Left lung (tissue), 10 donors: Measurements from ENCODE around the gene CHD5. TPM values are rescaled to one million over a fixed set of nuclear protein-coding genes. Genes with fewer than 3 reads are reported as not detected.
A peak's percentile ranks its signal among the peaks of the same experiment; 100 is the strongest.

Source experiments
- ATAC-seq: fragments of 200-7000 bp; cut with Tn5 transposase; one replicate; pipeline ENCODE4 v1.9.1; 2020; ENCODE audit warnings: moderate library complexity
- DNase-seq, 4 donors: peaks; one replicate each; pipeline ENCODE4 v3.0.0-alpha.2; 2013 to 2020
- H3K27ac ChIP-seq, 2 donors: fragments of 200-600 bp; sonication (generic) in 1 of 2; one replicate each; pipeline versions ENCODE4 v1.5.0 to v1.8.0; 2020 to 2021
- H3K27me3 ChIP-seq, 2 donors: fragments of 200-600 bp; sonication (generic) in 1 of 2; one replicate each; pipeline versions ENCODE4 v1.5.0 to v1.8.0; 2020 to 2021
- H3K36me3 ChIP-seq, 2 donors: fragments of 200-600 bp; sonication (generic) in 1 of 2; one replicate each; pipeline versions ENCODE4 v1.5.0 to v1.8.0; 2020 to 2021
- H3K4me1 ChIP-seq, 2 donors: fragments of 200-600 bp; one replicate each; pipeline ENCODE4 v1.8.0; 2021
- H3K4me3 ChIP-seq, 2 donors: fragments of 200-600 bp; sonication (generic) in 1 of 2; one replicate each; pipeline versions ENCODE4 v1.5.0 to v1.8.0; 2020 to 2021; ENCODE audit warnings: mild to moderate bottlenecking in 1 of 2
- H3K9me3 ChIP-seq, 2 donors: fragments of 200-600 bp; sonication (generic) in 1 of 2; one replicate each; pipeline versions ENCODE4 v1.5.0 to v1.8.0; 2020 to 2021
- CTCF ChIP-seq, 2 donors: fragments of 200-600 bp; sonication (generic) in 1 of 2; IDR thresholded peaks; one replicate each; pipeline versions ENCODE4 v1.5.0 to v1.8.0; 2021; ENCODE audit warnings: antibody characterized with exemption in 2 of 2
- intact Hi-C, 2 donors: fragments of 100-400 bp; cut with DNase I; formaldehyde crosslinking; loops; one replicate each; pipeline versions ENCODE4 v1.11.2 to v1.14.2; 2022
- polyA plus RNA-seq, 6 donors: library from polyadenylated mRNA; unstranded; fragments of 120-200 nt; gene quantifications; one replicate each; pipeline ENCODE4 v1.2.1, GENCODE V29; 2013; ENCODE audit not compliant: insufficient read length in 6 of 6
- total RNA-seq, 2 donors: library from RNA; stranded (reverse); fragmentation: NEBNext Ultra II Directional; extraction: Animal tissue kit (Norgen Biotek cat#: 25700); gene quantifications; one replicate each; pipeline ENCODE4 v1.2.1, GENCODE V29; 2021
- donor health status: DM: no; HTN: yes; CAD: no.
- donor health status: DM: no; HTN: no; CAD: no.

The CHD5 gene
- total and polyA plus RNA-seq, 8 donors = 0.03 to 0.36 (median 0.13) TPM

GRCh38 chr1:6133146-6133895 is 46.8 kb downstream of the CHD5 start:
- intact Hi-C loops = no loop called here
- no peak for ATAC-seq
- H3K36me3 ChIP-seq = no peaks in the 10 kb centered on the region

GRCh38 chr1:6131561-6131960 is 48.6 kb downstream of the CHD5 start:
- intact Hi-C loops = no loop called here
- ATAC-seq (no peak), DNase-seq (peak in 1 of 4 donors; percentile 59)
- no peak for TF ChIP-seq CTCF (IDR thresholded peaks at IDR 0.05)
- Histone ChIP-seq H3K4me1 (peaks cover 0 to 6% of the 10 kb centered on the region in 2 donors), H3K36me3 (no peaks in the 10 kb centered on the region), H3K27me3 (peaks cover 0 to 38% of the 10 kb centered on the region in 2 donors), H3K27ac (no peak overlapping the region), H3K4me3 (no peak overlapping the region), H3K9me3 (peaks cover 0 to 11% of the 10 kb centered on the region in 2 donors)

More at GRCh38 chr1:6133146-6133895, 46.8 kb downstream of the CHD5 start:
- no peaks in the 10 kb centered on the region for H3K4me1 ChIP-seq
- H3K27ac ChIP-seq = no peak overlapping the region
- DNase-seq = peak in 1 of 4 donors; percentile 37
- H3K9me3 ChIP-seq = peaks cover 0 to 11% of the 10 kb centered on the region in 2 donors
- no peak for TF ChIP-seq CTCF (IDR thresholded peaks at IDR 0.05)
- no peak overlapping the region for H3K4me3 ChIP-seq
- H3K27me3 ChIP-seq = peaks cover 0 to 28% of the 10 kb centered on the region in 2 donors

DNA sequence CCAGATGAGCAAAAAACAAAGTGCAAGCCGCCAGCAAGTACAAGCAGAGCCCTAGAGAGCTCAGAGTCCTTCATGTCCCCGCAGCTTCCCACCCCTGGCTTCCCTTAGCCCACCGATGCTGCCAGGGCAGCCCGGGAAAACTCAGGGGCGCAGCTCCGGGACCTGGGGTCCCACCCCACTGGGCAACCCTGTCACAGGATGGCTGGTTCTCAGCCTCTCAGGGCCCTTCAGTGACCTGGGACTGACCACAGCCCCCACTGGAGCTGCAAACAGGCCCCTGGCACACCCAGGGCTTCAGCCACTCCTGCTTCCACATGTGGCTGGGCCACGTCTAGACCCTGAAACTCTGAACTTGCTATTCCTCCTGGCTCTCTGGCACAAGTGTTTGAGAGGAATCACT is 49.5 kb downstream of the CHD5 start:
- peaks cover 0 to 6% of the 10 kb centered on the region in 2 donors for H3K4me1 ChIP-seq
- peaks cover 0 to 11% of the 10 kb centered on the region in 2 donors for H3K9me3 ChIP-seq
- H3K27ac ChIP-seq = no peak overlapping the region
- DNase-seq (peak in 1 of 4 donors; percentile 46), ATAC-seq (no peak)
- H3K36me3 ChIP-seq = no peaks in the 10 kb centered on the region
- TF ChIP-seq CTCF (IDR thresholded peaks at IDR 0.05) = no peak
- H3K27me3 ChIP-seq = peaks cover 0 to 38% of the 10 kb centered on the region in 2 donors
- intact Hi-C loops = no loop called here
- no peak overlapping the region for H3K4me3 ChIP-seq

DNA sequence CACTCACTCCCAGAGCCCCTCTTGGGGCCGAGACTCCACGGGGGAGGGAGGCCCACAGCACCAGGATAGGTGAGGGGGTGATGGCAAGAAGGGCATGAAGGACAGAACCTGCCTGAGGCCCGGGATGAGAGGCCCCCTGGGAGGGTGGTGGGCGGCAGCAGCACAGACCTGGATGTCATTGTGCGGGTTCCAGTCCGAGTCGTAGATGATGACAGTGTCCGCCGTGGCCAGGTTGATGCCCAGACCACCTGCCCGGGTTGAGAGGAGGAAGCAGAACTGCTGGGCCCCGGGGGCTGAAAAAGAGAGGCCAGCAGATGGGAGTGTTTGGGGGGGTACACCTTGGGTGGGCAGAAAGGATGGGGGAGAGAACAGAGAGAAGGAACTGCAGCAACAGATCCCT is 50.1 kb downstream of the CHD5 start:
- TF ChIP-seq CTCF (IDR thresholded peaks at IDR 0.05) = no peak
- peaks cover 0 to 11% of the 10 kb centered on the region in 2 donors for H3K9me3 ChIP-seq
- H3K4me3 ChIP-seq = no peak overlapping the region
- DNase-seq = peak in 1 of 4 donors; percentile 66
- no peak for ATAC-seq
- intact Hi-C loops = no loop called here
- H3K27ac ChIP-seq = no peak overlapping the region
- H3K36me3 ChIP-seq = no peaks in the 10 kb centered on the region
- H3K27me3 ChIP-seq = peaks cover 0 to 38% of the 10 kb centered on the region in 2 donors
- peaks cover 0 to 6% of the 10 kb centered on the region in 2 donors for H3K4me1 ChIP-seq

DNA sequence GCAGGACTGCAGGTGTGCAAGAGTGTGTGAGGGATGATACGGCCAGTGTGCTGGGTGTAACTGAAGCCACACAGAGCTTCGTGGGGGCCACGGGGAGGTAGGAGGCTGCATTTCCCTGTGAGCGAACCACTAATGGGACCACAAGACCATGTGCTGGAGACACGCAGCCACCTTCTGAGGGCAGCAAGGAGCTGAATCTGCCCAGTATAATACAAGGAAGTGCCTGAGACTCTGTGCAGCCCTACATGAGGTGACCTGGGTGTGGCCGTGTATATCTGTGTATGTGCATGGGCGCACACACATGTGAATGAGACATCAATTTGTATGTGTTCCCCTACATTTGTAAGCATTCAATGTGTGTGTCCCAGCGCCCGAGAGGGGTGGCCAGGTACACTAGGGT is 50.8 kb downstream of the CHD5 start:
- intact Hi-C loops = no loop called here
- H3K27me3 ChIP-seq = peaks cover 0 to 39% of the 10 kb centered on the region in 2 donors
- no peak for TF ChIP-seq CTCF (IDR thresholded peaks at IDR 0.05)
- peaks cover 0 to 11% of the 10 kb centered on the region in 2 donors for H3K9me3 ChIP-seq
- DNase-seq (peak in 1 of 4 donors; percentile 28), ATAC-seq (no peak)
- no peak overlapping the region for H3K4me3 ChIP-seq
- no peaks in the 10 kb centered on the region for H3K36me3 ChIP-seq
- peaks cover 0 to 6% of the 10 kb centered on the region in 2 donors for H3K4me1 ChIP-seq
- no peak overlapping the region for H3K27ac ChIP-seq
